Ovary (tissue), 3 donors: ENCODE results near the gene TCERG1L.

ENCODE experiments used
- POLR2A ChIP-seq: fragments of 450-650 bp; IDR thresholded peaks from one replicate; pipeline ENCODE4 v1.6.1; 2017; ENCODE audit warnings: antibody characterized with exemption, mild to moderate bottlenecking, moderate library complexity
- TF ChIP-seq, protein P1 (sequence below), 3 donors: fragments of 450-650 bp in 2 of 3; fragments of 200-600 bp in 1 of 3; IDR thresholded peaks; one replicate each; pipeline versions ENCODE4 v1.5.1 to v1.8.0; 2016 to 2022; ENCODE audit warnings: antibody characterized with exemption in 3 of 3, mild to moderate bottlenecking in 1 of 3
- donor health status: DM: no; HTN: no; CAD: no.

DNA sequence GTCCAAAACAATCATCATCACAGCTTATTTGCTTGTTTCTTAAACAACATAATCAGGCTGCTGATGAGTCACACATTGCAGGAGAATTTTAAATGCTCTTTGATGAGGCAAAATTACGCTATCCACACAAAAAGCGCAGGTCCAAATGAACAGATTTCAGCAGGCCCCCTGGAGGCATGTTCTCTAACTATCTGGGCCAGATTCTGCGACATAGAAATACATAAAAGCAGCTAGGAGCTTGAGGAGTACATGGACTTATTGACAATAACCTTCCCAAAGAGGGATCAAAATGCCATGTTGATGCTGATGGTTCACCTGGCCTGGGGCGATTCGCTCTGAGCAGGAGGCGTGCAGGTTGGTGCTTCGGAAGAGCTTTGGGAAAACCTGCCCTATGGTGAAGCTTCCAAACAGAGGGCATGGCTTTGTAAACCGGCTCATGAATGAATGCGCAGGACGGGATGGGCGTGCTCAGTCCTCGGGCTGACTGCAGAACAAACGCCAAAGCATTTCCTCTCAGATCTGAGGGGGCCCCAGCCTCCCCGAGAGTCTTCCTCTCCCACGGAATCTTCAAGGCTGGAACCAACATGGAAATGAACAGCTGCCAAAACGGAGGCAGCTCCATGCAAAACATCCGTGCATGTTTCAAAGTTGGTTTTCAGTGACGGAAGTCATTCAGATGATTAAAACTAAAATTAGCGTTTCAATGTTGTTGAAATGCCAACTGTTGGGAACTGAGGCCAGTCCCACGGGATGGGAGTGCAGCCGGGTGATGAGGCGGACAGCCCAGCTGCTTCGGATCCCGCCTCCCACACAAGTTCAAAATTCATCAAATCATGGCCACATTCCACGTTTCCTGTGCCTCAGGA is 179.6 kb downstream of the TCERG1L start:
- TF ChIP-seq, protein P1, sequence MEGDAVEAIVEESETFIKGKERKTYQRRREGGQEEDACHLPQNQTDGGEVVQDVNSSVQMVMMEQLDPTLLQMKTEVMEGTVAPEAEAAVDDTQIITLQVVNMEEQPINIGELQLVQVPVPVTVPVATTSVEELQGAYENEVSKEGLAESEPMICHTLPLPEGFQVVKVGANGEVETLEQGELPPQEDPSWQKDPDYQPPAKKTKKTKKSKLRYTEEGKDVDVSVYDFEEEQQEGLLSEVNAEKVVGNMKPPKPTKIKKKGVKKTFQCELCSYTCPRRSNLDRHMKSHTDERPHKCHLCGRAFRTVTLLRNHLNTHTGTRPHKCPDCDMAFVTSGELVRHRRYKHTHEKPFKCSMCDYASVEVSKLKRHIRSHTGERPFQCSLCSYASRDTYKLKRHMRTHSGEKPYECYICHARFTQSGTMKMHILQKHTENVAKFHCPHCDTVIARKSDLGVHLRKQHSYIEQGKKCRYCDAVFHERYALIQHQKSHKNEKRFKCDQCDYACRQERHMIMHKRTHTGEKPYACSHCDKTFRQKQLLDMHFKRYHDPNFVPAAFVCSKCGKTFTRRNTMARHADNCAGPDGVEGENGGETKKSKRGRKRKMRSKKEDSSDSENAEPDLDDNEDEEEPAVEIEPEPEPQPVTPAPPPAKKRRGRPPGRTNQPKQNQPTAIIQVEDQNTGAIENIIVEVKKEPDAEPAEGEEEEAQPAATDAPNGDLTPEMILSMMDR (IDR thresholded peaks at IDR 0.05) = no peak
- TF ChIP-seq POLR2A = no peak
